Omental fat pad (tissue), 4 donors: ENCODE data around the gene SH3GL1. TPM values are rescaled to one million over a fixed set of nuclear protein-coding genes. Genes with fewer than 3 reads are reported as not detected.

Experiments used
- ATAC-seq: fragments of 150-250 bp; one replicate; pipeline ENCODE4 v1.9.1; 2016; ENCODE audit warnings: mild to moderate bottlenecking, moderate library complexity; ENCODE audit not compliant: low FRiP score
- DNase-seq: peaks from one replicate; pipeline ENCODE4 v3.0.0-alpha.2; 2019; ENCODE audit warnings: low spot score
- CTCF ChIP-seq, 3 donors: fragments of 450-650 bp; IDR thresholded peaks; one replicate each; pipeline ENCODE4 v1.5.1; 2016 to 2017; ENCODE audit warnings: antibody characterized with exemption in 3 of 3, mild to moderate bottlenecking in 3 of 3, moderate library complexity in 2 of 3
- total RNA-seq, 4 donors: library from RNA; depleted of rRNA; stranded (reverse); fragments of >200 nt; gene quantifications; one replicate each; pipeline ENCODE4 v1.1.0, GENCODE V29; 2016

The SH3GL1 gene
- total RNA-seq, 4 donors from 2014 or later, result 38.0 to 54.9 (median 48.2) TPM

GRCh38 chr19:4439243-4439642 lies 38.9 kb upstream of the SH3GL1 start:
- no peak for ATAC-seq
- no peak for DNase-seq
- no peak for TF ChIP-seq CTCF (IDR thresholded peaks at IDR 0.05)

GRCh38 chr19:4437103-4437502 lies 36.8 kb upstream of the SH3GL1 start:
- ATAC-seq (no peak), DNase-seq (no peak)
- TF ChIP-seq CTCF (IDR thresholded peaks at IDR 0.05), result no peak

GRCh38 chr19:4436231-4436630 lies 35.9 kb upstream of the SH3GL1 start:
- DNase-seq, result no peak
- TF ChIP-seq CTCF (IDR thresholded peaks at IDR 0.05), result no peak

GRCh38 chr19:4434391-4434790 lies 34.0 kb upstream of the SH3GL1 start:
- ATAC-seq (no peak), DNase-seq (no peak)
- no peak for TF ChIP-seq CTCF (IDR thresholded peaks at IDR 0.05)

More at GRCh38 chr19:4436231-4436630, 35.9 kb upstream of the SH3GL1 start:
- no peak for ATAC-seq

- DNase-seq, result no peak
- no peak for ATAC-seq
- TF ChIP-seq CTCF (IDR thresholded peaks at IDR 0.05), result no peak
Measured at GRCh38 chr19:4432918-4433506, 32.7 kb upstream of the SH3GL1 start.

- no peak for ATAC-seq
- no peak for DNase-seq
- no peak for TF ChIP-seq CTCF (IDR thresholded peaks at IDR 0.05)
Measured at GRCh38 chr19:4431808-4432674, 31.7 kb upstream of the SH3GL1 start.

- TF ChIP-seq CTCF (IDR thresholded peaks at IDR 0.05), result no peak
- no peak for ATAC-seq
- DNase-seq, result no peak
Measured at GRCh38 chr19:4431296-4431695, 30.9 kb upstream of the SH3GL1 start.
